Cardiac muscle cell (in vitro differentiated cells and primary cell): ENCODE data around the gene IFT122. TPM values are rescaled to one million over a fixed set of nuclear protein-coding genes. Genes with fewer than 3 reads are reported as not detected.

Source experiments
- DNase-seq, 2 donors: peaks; one replicate each; pipeline versions ENCODE4 v3.0.0 to v3.0.0-alpha.2; 2010 to 2017; ENCODE audit warnings: low read depth in 1 of 2, low spot score in 1 of 2
- H3K27ac ChIP-seq: fragments of 200-600 bp; sonication (generic); 2 replicates; pipeline ENCODE4 v1.5.1; 2016
- H3K27me3 ChIP-seq: fragments of 200-600 bp; sonication (generic); 2 replicates; pipeline ENCODE4 v1.6.0; 2016; ENCODE audit warnings: control low read depth
- H3K36me3 ChIP-seq: fragments of 200-600 bp; sonication (generic); 2 replicates; pipeline ENCODE4 v1.5.1; 2016; ENCODE audit warnings: control low read depth
- H3K4me1 ChIP-seq: fragments of 200-600 bp; sonication (generic); 2 replicates; pipeline ENCODE4 v1.8.1; 2017; ENCODE audit warnings: low read depth, mild to moderate bottlenecking, mixed run types
- H3K4me3 ChIP-seq: fragments of 200-600 bp; sonication (generic); 2 replicates; pipeline ENCODE4 v1.5.1; 2016; ENCODE audit warnings: mild to moderate bottlenecking
- H3K9me3 ChIP-seq: fragments of 200-600 bp; sonication (generic); 2 replicates; pipeline ENCODE4 v1.5.1; 2017; ENCODE audit warnings: low read depth, mild to moderate bottlenecking, control low read depth
- CTCF ChIP-seq: IDR thresholded peaks from 2 replicates; pipeline ENCODE4 v1.5.1; 2012; ENCODE audit warnings: low read depth, mild to moderate bottlenecking, low read length
- polyA plus RNA-seq: library from polyadenylated mRNA; unstranded; fragments of >200 nt; fragmentation: Nextera tagmentation; extraction: Ambion mirVana; gene quantifications from 2 replicates; pipeline ENCODE4 v1.2.1, GENCODE V29; 2016
- total RNA-seq: library from RNA; depleted of rRNA; stranded (reverse); fragments of >200 nt; gene quantifications from 2 replicates; pipeline ENCODE4 v1.2.3, GENCODE V29; 2016

Gene IFT122
- total and polyA plus RNA-seq, 2 experiments from 2014 or later, result 21.9 to 31.5 TPM

GRCh38 chr3:129435367-129435766 is 4.7 kb upstream of the IFT122 start:
- Histone ChIP-seq H3K4me1 (peaks cover 3% of the 10 kb centered on the region), H3K4me3 (no peak overlapping the region), H3K27me3 (no peaks in the 10 kb centered on the region), H3K36me3 (peaks cover 42% of the 10 kb centered on the region), H3K9me3 (no peaks in the 10 kb centered on the region), H3K27ac (no peak overlapping the region)
- TF ChIP-seq CTCF, result no peak
- DNase-seq, result no peak

GRCh38 chr3:129439226-129439816 is 703 bp upstream of the IFT122 start:
- Histone ChIP-seq H3K9me3 (no peaks in the 10 kb centered on the region), H3K4me1 (peaks cover 30% of the 10 kb centered on the region), H3K4me3 (peak overlapping the region; percentile 72), H3K27ac (peak overlapping the region; percentile 16), H3K36me3 (peaks cover 13% of the 10 kb centered on the region), H3K27me3 (no peaks in the 10 kb centered on the region)
- no peak for DNase-seq
- no peak for TF ChIP-seq CTCF

DNA sequence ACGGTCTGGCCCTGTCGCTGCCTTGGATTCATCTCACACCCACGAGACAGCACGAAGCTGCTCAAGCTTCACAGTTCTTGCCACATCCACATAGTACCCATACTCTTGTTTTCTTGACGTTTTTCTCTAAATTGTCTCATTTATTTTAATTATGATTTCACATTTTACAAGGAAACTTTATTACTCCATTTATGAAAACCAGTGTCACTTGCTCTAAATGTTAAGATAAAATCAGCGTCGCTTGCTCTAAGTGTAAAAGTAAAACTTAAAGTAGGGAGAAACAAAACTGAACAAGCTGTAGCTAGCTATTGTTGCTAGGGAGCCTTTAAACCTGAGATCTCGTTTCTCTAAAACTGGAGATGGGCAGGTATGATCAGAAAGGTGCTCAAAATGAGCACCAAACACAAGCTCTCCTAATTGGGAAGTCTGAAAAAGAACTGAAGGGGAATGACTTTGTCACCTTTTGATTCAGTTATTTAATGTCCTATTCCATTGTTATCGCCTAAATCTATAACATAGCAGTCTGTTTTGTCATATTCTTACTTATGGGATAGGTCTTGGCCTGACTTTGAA is 680 bp downstream of the IFT122 start:
- peaks cover 27% of the 10 kb centered on the region for H3K4me1 ChIP-seq
- TF ChIP-seq CTCF, result no peak
- H3K27ac ChIP-seq, result peak overlapping the region; percentile 91
- peaks cover 13% of the 10 kb centered on the region for H3K36me3 ChIP-seq
- H3K4me3 ChIP-seq, result peak overlapping the region; percentile 72
- DNase-seq, result no peak
- H3K27me3 ChIP-seq, result no peaks in the 10 kb centered on the region
- no peaks in the 10 kb centered on the region for H3K9me3 ChIP-seq

GRCh38 chr3:129441215-129441614 is 1.2 kb downstream of the IFT122 start:
- peak overlapping the region; percentile 91 for H3K27ac ChIP-seq
- H3K27me3 ChIP-seq, result no peaks in the 10 kb centered on the region
- no peak for DNase-seq
- peak overlapping the region; percentile 72 for H3K4me3 ChIP-seq
- no peak for TF ChIP-seq CTCF
- no peaks in the 10 kb centered on the region for H3K9me3 ChIP-seq
- H3K4me1 ChIP-seq, result peaks cover 27% of the 10 kb centered on the region
- H3K36me3 ChIP-seq, result peaks cover 13% of the 10 kb centered on the region

GRCh38 chr3:129441782-129442181 is 1.8 kb downstream of the IFT122 start:
- peak; percentile 14 to 87 for DNase-seq
- Histone ChIP-seq H3K4me1 (peaks cover 27% of the 10 kb centered on the region), H3K36me3 (peaks cover 10% of the 10 kb centered on the region), H3K27me3 (no peaks in the 10 kb centered on the region), H3K27ac (peak overlapping the region; percentile 4), H3K9me3 (no peaks in the 10 kb centered on the region), H3K4me3 (no peak overlapping the region)
- peak; percentile 27 for TF ChIP-seq CTCF
